WTC11 (cell line): Measurements from ENCODE around the gene GLRA1. TPM values are rescaled to one million over a fixed set of nuclear protein-coding genes. Genes with fewer than 3 reads are reported as not detected.

ENCODE experiments used
- ATAC-seq: fragments of 200-7000 bp; cut with Tn5 transposase; 2 replicates; pipeline ENCODE4 v1.10.0; 2021; ENCODE audit warnings: mild to moderate bottlenecking, moderate library complexity
- CTCF ChIA-PET: fragments of 300-600 bp; sonication (Branson Sonifier 250); formaldehyde crosslinking; loops from one replicate; lab custom pipeline; 2021; ENCODE audit warnings: antibody characterized with exemption; lab: Charles Lee
- POLR2A ChIA-PET: fragments of 350-600 bp; sonication (Branson Sonifier 250); formaldehyde crosslinking; loops from one replicate; lab custom pipeline; 2021; ENCODE audit warnings: antibody characterized with exemption; lab: Charles Lee
- DNase-seq: peaks from one replicate; pipeline ENCODE4 v3.0.0; 2021; ENCODE audit warnings: low spot score
- H3K27ac Mint-ChIP-seq: 2 replicates; pipeline ENCODE4 v1.8.0; 2021; ENCODE audit warnings: mixed read lengths
- H3K27me3 Mint-ChIP-seq: 2 replicates; pipeline ENCODE4 v1.8.0; 2021; ENCODE audit warnings: low read depth, mild to moderate bottlenecking, moderate library complexity, mixed read lengths
- H3K36me3 Mint-ChIP-seq: 2 replicates; pipeline ENCODE4 v1.8.0; 2021; ENCODE audit warnings: mixed read lengths
- H3K4me1 Mint-ChIP-seq: 2 replicates; pipeline ENCODE4 v1.8.0; 2022; ENCODE audit warnings: mixed read lengths
- H3K4me3 Mint-ChIP-seq: 2 replicates; pipeline ENCODE4 v1.8.0; 2021; ENCODE audit warnings: mild to moderate bottlenecking, moderate library complexity, mixed read lengths
- H3K9me3 Mint-ChIP-seq: 2 replicates; pipeline ENCODE4 v1.8.0; 2021; ENCODE audit warnings: mixed read lengths
- EMX1 ChIP-seq: fragments of 250-450 bp; sonication (Bioruptor Pico); IDR thresholded peaks from 2 replicates; pipeline ENCODE4 v1.8.0; 2021; ENCODE audit warnings: mild to moderate bottlenecking
- ESRRA ChIP-seq: sonication (generic); formaldehyde crosslinking; IDR thresholded peaks from 2 replicates; pipeline ENCODE4 v1.8.1; 2022; ENCODE audit warnings: mild to moderate bottlenecking, missing genetic modification reagents, borderline replicate concordance
- GABPB1 ChIP-seq: sonication (generic); formaldehyde crosslinking; IDR thresholded peaks from 2 replicates; pipeline ENCODE4 v1.8.1; 2023; ENCODE audit warnings: mild to moderate bottlenecking, missing genetic modification reagents
- HMGA2 ChIP-seq: fragments of 250-450 bp; sonication (Bioruptor Pico); IDR thresholded peaks from 2 replicates; pipeline ENCODE4 v1.4.0; 2021; ENCODE audit warnings: mild to moderate bottlenecking, moderate library complexity
- MXD4 ChIP-seq: fragments of 250-450 bp; sonication (Bioruptor Pico); IDR thresholded peaks from 2 replicates; pipeline ENCODE4 v1.8.0; 2021; ENCODE audit warnings: mild to moderate bottlenecking, moderate library complexity, borderline replicate concordance
- NFATC4 ChIP-seq: fragments of 250-450 bp; sonication (Bioruptor Pico); IDR thresholded peaks from 2 replicates; pipeline ENCODE4 v1.9.0; 2021; ENCODE audit warnings: mild to moderate bottlenecking
- OVOL2 ChIP-seq: fragments of 250-450 bp; sonication (Bioruptor Pico); IDR thresholded peaks from 2 replicates; pipeline ENCODE4 v1.9.0; 2021; ENCODE audit warnings: mild to moderate bottlenecking, borderline replicate concordance
- SOX15 ChIP-seq: fragments of 250-450 bp; sonication (Bioruptor Pico); IDR thresholded peaks from 2 replicates; pipeline ENCODE4 v1.9.0; 2021; ENCODE audit warnings: mild to moderate bottlenecking
- ZNF263 ChIP-seq: sonication (generic); formaldehyde crosslinking; IDR thresholded peaks from 2 replicates; pipeline ENCODE4 v1.8.1; 2022; ENCODE audit warnings: low read depth, mild to moderate bottlenecking, moderate library complexity, missing genetic modification reagents
- ZNF671 ChIP-seq: fragments of 250-450 bp; sonication (Bioruptor Pico); IDR thresholded peaks from 2 replicates; pipeline ENCODE4 v1.8.0; 2021; ENCODE audit warnings: mild to moderate bottlenecking
- total RNA-seq: library from RNA; stranded (reverse); gene quantifications from 3 replicates; pipeline ENCODE4 v1.2.3, GENCODE V29; 2021
- TF ChIP-seq, protein P1 (sequence below): sonication (generic); formaldehyde crosslinking; IDR thresholded peaks from 2 replicates; pipeline ENCODE4 v1.8.1; 2022; ENCODE audit warnings: low read depth, mild to moderate bottlenecking, moderate library complexity, missing genetic modification reagents, borderline replicate concordance
- TF ChIP-seq, protein P2 (sequence below): sonication (generic); formaldehyde crosslinking; IDR thresholded peaks from 2 replicates; pipeline ENCODE4 v1.8.1; 2023; ENCODE audit warnings: mild to moderate bottlenecking, missing genetic modification reagents, moderate library complexity
- TF ChIP-seq, protein P3 (sequence below): sonication (generic); formaldehyde crosslinking; conservative IDR thresholded peaks from 2 replicates; pipeline ENCODE4 v1.8.1; 2022; ENCODE audit warnings: mild to moderate bottlenecking, missing genetic modification reagents
- TF ChIP-seq, protein P4 (sequence below): fragments of 250-450 bp; sonication (Bioruptor Pico); IDR thresholded peaks from 2 replicates; pipeline ENCODE4 v1.9.0; 2021; ENCODE audit warnings: mild to moderate bottlenecking
- TF ChIP-seq, protein P5 (sequence below): fragments of 250-450 bp; sonication (Bioruptor Pico); conservative IDR thresholded peaks from 2 replicates; pipeline ENCODE4 v1.9.0; 2021; ENCODE audit warnings: mild to moderate bottlenecking
- TF ChIP-seq, protein P6 (sequence below): sonication (generic); formaldehyde crosslinking; IDR thresholded peaks from 2 replicates; pipeline ENCODE4 v1.8.0; 2023; ENCODE audit warnings: missing genetic modification reagents, mild to moderate bottlenecking, borderline replicate concordance
- TF ChIP-seq, protein P7 (sequence below): sonication (generic); formaldehyde crosslinking; IDR thresholded peaks from 2 replicates; pipeline ENCODE4 v1.8.0; 2022; ENCODE audit warnings: mild to moderate bottlenecking, missing genetic modification reagents

Gene GLRA1
- total RNA-seq, 1 experiment from 2014 or later, result not detected

DNA sequence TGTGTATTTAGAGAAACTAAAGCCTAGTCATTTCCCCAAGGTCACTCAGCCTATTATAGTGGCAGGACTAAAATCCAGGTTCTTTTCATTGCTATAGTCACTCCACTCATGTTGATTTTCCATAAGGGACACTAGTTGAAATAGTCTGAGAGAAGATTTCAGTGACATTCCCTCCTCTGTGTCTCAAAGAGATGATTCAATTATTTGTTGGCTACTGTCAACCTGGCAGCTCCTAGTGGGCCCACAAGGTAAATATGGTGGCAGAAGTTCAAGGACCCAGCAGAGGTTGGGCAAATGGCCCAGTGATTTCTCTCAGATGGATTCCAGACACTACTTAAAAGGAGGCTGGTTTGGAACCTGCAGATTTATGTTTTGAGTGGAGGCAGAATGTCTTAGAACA is 104.8 kb downstream of the GLRA1 start (continued):
- TF ChIP-seq ZNF263 (CRISPR knock-in tag), result no peak
- TF ChIP-seq, protein P1, sequence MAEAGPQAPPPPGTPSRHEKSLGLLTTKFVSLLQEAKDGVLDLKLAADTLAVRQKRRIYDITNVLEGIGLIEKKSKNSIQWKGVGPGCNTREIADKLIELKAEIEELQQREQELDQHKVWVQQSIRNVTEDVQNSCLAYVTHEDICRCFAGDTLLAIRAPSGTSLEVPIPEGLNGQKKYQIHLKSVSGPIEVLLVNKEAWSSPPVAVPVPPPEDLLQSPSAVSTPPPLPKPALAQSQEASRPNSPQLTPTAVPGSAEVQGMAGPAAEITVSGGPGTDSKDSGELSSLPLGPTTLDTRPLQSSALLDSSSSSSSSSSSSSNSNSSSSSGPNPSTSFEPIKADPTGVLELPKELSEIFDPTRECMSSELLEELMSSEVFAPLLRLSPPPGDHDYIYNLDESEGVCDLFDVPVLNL (CRISPR knock-in tag), result no peak
- peak; percentile 59 for TF ChIP-seq GABPB1 (CRISPR knock-in tag)
- no peak for TF ChIP-seq HMGA2 (CRISPR knock-in tag)

DNA sequence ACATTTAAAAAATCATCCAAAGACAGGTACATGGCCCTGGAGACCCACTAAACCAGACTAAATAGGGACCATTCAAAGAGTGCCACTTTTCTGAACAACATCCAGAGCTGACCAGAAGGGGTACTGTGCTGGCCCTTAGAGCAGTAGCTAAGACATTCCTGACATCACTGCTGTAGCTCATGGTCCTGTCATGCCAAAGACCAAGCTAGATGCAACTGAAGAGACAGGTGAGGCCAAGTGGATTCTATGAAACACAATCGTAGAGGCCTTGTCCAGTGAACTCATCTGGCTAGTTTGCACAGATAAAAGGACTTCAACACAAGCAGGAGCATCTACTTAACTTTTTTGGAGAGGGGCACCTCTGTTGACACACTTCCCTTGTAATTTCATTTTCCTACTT is 109.6 kb downstream of the GLRA1 start:
- no peaks in the 10 kb centered on the region for H3K27me3 Mint-ChIP-seq
- peaks cover 34% of the 10 kb centered on the region for H3K36me3 Mint-ChIP-seq
- ChIA-PET POLR2A (no interaction called here), CTCF (interaction anchor here (1.0 to 3.2 kb wide), 2 partner anchors 10 to 1356 kb away, joined by 5 to 25 read pairs; no protein-coding TSS in a partner anchor)
- no peaks in the 10 kb centered on the region for H3K9me3 Mint-ChIP-seq
- H3K4me3 Mint-ChIP-seq, result no peak overlapping the region
- ATAC-seq, result no peak; the same call in 1 of the 2 replicates
- peaks cover 45% of the 10 kb centered on the region for H3K4me1 Mint-ChIP-seq
- TF ChIP-seq ZNF671 (CRISPR knock-in tag), result 0 out of 2 replicates have a peak, but pooled peaks have one; percentile 25
- no peak for TF ChIP-seq MXD4 (CRISPR knock-in tag)
- DNase-seq, result no peak
- peak overlapping the region; percentile 19 for H3K27ac Mint-ChIP-seq

DNA sequence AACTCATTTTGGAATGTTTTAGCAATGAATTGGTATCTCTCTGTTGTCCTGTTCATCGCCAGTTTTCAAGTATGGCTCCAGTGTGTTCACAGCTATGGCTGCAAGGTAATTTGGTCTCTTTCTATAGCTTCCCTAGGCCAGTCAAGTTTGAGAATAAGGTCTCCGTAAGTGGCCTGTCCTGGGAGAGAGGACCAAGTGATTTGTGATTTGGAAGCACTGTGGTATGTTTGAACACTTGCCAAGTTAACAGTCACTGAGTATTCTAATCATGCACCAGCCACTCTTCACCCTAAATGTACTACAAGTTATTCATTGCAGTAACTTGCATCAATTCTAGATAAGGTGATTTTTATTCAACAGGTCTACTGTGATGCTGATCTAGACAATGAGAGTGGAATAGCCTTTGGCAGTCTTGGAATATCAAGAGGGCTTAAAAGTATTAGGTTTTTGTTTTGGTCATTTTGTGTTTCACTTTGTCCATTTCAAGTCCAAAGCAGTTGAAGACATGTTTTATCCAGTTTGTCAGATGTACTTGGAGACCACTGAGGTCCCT is 111.8 kb downstream of the GLRA1 start:
- H3K27ac Mint-ChIP-seq, result no peak overlapping the region
- peaks cover 45% of the 10 kb centered on the region for H3K4me1 Mint-ChIP-seq
- POLR2A ChIA-PET, result no interaction called here
- no peak for ATAC-seq
- DNase-seq, result no peak
- CTCF ChIA-PET, result no interaction called here
- H3K4me3 Mint-ChIP-seq, result no peak overlapping the region
- no peaks in the 10 kb centered on the region for H3K27me3 Mint-ChIP-seq
- no peaks in the 10 kb centered on the region for H3K9me3 Mint-ChIP-seq
- peaks cover 52% of the 10 kb centered on the region for H3K36me3 Mint-ChIP-seq
- TF ChIP-seq EMX1, result no peak
- TF ChIP-seq, protein P2, sequence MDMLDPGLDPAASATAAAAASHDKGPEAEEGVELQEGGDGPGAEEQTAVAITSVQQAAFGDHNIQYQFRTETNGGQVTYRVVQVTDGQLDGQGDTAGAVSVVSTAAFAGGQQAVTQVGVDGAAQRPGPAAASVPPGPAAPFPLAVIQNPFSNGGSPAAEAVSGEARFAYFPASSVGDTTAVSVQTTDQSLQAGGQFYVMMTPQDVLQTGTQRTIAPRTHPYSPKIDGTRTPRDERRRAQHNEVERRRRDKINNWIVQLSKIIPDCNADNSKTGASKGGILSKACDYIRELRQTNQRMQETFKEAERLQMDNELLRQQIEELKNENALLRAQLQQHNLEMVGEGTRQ (CRISPR knock-in tag), result no peak
- TF ChIP-seq ESRRA (CRISPR knock-in tag), result no peak
- no peak for TF ChIP-seq SOX15 (CRISPR knock-in tag)
- TF ChIP-seq, protein P3, sequence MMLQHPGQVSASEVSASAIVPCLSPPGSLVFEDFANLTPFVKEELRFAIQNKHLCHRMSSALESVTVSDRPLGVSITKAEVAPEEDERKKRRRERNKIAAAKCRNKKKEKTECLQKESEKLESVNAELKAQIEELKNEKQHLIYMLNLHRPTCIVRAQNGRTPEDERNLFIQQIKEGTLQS (CRISPR knock-in tag), result no peak
- TF ChIP-seq, protein P4, sequence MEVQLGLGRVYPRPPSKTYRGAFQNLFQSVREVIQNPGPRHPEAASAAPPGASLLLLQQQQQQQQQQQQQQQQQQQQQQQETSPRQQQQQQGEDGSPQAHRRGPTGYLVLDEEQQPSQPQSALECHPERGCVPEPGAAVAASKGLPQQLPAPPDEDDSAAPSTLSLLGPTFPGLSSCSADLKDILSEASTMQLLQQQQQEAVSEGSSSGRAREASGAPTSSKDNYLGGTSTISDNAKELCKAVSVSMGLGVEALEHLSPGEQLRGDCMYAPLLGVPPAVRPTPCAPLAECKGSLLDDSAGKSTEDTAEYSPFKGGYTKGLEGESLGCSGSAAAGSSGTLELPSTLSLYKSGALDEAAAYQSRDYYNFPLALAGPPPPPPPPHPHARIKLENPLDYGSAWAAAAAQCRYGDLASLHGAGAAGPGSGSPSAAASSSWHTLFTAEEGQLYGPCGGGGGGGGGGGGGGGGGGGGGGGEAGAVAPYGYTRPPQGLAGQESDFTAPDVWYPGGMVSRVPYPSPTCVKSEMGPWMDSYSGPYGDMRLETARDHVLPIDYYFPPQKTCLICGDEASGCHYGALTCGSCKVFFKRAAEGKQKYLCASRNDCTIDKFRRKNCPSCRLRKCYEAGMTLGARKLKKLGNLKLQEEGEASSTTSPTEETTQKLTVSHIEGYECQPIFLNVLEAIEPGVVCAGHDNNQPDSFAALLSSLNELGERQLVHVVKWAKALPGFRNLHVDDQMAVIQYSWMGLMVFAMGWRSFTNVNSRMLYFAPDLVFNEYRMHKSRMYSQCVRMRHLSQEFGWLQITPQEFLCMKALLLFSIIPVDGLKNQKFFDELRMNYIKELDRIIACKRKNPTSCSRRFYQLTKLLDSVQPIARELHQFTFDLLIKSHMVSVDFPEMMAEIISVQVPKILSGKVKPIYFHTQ (CRISPR knock-in tag), result no peak
- TF ChIP-seq, protein P1 (CRISPR knock-in tag), result no peak
- no peak for TF ChIP-seq OVOL2 (CRISPR knock-in tag)
- TF ChIP-seq, protein P5, sequence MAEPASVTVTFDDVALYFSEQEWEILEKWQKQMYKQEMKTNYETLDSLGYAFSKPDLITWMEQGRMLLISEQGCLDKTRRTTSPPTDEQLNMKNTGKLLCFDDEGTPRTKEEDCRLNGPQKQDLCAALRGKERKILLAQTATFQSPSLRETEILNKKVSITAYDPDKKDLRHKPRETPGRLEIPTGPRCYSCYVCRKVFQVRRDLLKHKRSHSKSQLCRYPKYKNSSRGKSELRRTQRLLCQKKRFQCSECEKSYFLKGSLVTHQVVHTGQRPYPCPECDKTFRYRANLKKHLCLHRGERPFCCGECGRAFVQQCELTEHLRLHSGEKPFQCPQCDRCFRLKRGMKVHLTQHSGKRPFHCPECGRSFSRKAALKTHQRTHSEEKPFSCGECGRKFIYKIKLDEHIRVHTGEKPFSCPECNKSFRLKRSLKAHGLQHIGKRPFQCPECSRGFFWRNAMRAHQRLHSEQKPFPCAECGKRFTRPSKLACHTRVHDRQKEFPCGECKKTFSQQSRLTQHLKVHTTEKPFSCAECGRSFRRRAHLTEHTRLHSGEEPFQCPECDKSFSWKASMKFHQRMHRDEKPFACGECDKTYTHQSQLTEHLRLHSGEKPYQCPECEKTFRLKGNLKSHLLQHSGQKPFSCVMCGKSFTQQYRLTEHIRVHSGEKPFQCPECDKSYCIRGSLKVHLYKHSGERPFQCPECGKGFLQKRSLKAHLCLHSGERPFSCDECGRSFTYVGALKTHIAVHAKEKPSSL (CRISPR knock-in tag), result no peak
- no peak for TF ChIP-seq NFATC4 (CRISPR knock-in tag)
- TF ChIP-seq, protein P6, sequence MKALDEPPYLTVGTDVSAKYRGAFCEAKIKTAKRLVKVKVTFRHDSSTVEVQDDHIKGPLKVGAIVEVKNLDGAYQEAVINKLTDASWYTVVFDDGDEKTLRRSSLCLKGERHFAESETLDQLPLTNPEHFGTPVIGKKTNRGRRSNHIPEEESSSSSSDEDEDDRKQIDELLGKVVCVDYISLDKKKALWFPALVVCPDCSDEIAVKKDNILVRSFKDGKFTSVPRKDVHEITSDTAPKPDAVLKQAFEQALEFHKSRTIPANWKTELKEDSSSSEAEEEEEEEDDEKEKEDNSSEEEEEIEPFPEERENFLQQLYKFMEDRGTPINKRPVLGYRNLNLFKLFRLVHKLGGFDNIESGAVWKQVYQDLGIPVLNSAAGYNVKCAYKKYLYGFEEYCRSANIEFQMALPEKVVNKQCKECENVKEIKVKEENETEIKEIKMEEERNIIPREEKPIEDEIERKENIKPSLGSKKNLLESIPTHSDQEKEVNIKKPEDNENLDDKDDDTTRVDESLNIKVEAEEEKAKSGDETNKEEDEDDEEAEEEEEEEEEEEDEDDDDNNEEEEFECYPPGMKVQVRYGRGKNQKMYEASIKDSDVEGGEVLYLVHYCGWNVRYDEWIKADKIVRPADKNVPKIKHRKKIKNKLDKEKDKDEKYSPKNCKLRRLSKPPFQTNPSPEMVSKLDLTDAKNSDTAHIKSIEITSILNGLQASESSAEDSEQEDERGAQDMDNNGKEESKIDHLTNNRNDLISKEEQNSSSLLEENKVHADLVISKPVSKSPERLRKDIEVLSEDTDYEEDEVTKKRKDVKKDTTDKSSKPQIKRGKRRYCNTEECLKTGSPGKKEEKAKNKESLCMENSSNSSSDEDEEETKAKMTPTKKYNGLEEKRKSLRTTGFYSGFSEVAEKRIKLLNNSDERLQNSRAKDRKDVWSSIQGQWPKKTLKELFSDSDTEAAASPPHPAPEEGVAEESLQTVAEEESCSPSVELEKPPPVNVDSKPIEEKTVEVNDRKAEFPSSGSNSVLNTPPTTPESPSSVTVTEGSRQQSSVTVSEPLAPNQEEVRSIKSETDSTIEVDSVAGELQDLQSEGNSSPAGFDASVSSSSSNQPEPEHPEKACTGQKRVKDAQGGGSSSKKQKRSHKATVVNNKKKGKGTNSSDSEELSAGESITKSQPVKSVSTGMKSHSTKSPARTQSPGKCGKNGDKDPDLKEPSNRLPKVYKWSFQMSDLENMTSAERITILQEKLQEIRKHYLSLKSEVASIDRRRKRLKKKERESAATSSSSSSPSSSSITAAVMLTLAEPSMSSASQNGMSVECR, result no peak
- TF ChIP-seq, protein P7, sequence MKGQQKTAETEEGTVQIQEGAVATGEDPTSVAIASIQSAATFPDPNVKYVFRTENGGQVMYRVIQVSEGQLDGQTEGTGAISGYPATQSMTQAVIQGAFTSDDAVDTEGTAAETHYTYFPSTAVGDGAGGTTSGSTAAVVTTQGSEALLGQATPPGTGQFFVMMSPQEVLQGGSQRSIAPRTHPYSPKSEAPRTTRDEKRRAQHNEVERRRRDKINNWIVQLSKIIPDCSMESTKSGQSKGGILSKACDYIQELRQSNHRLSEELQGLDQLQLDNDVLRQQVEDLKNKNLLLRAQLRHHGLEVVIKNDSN, result no peak
